ENCODE results near the gene PHACTR3.

Gene PHACTR3

DNA sequence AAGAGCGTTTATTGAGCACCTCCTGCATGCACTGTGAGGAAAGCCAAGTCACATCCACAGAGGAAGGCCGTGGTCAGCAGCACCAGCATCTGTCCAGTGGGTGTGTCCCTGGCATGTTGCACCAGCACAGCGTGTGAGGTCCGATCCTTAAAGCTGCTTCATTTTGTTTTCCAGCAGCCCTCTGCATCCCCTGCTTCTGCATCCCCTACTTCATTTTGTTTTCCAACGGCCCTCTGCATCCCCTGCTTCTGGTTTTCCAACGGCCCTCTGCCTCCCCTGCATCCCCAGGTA is 181.3 kb downstream of the PHACTR3 start:
- peaks cover 37% of the 10 kb centered on the region for H3K27me3 ChIP-seq (ENCODE audit: insufficient read depth, low read length)
- H3K79me2 ChIP-seq (ENCODE audit: control insufficient read depth, insufficient read depth, low read length, unreplicated experiment) = no peaks in the 10 kb centered on the region
- no peak overlapping the region for H2AFZ ChIP-seq (ENCODE audit: low read length, unreplicated experiment)
- no peaks in the 10 kb centered on the region for H3K4me1 ChIP-seq (ENCODE audit: control insufficient read depth, insufficient read depth, low read length, unreplicated experiment)
- H3K4me3 ChIP-seq (ENCODE audit: low read depth, low read length) = no peak overlapping the region
- H3K27ac ChIP-seq (ENCODE audit: low read depth, low read length) = no peak overlapping the region
- H3K36me3 ChIP-seq (ENCODE audit: insufficient read depth, low read length) = no peaks in the 10 kb centered on the region

DNA sequence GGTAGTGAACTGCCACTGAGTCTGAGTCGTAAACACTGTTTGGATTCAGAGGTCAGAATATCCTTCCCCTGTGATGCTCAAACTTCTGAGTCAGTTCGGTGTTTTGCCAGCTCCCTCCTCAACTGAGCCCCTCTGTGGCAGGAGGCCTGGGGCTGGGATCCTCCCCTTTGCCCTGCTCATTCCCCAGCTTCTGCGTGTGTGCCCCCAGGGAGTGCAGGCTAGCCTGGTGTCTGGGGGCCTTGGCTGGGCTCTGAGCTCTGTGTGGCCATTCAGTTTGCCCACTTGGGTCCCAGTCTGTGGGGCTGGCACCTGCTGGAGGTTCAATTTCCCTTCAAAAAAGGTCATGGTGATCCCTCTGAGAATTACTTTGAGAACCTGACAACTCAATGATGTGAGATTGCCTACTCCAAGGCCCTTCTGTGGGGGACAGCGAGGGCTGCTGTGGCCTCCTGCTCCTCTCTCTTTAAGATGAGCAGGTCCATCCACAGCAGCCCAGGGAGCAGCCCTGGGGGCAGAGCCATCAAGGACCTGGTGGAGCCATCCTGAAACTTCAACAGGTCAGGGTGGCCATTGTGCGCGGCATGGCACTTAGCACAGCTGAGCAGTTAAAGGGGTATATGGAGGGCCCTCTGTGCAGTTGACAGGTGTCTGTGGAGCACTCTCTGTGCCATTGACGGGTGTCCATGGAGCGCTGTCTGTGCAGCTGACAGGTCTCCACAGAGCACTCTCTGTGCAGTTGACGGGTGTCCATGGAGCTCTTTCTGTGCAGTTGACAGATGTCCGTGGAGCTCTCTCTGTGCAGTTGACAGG is 181.9 kb downstream of the PHACTR3 start:
- Histone ChIP-seq H3K36me3 (ENCODE audit: insufficient read depth, low read length) (no peaks in the 10 kb centered on the region), H3K27me3 (ENCODE audit: insufficient read depth, low read length) (peaks cover 40% of the 10 kb centered on the region), H3K79me2 (ENCODE audit: control insufficient read depth, insufficient read depth, low read length, unreplicated experiment) (no peaks in the 10 kb centered on the region), H2AFZ (ENCODE audit: low read length, unreplicated experiment) (no peak overlapping the region), H3K4me1 (ENCODE audit: control insufficient read depth, insufficient read depth, low read length, unreplicated experiment) (no peaks in the 10 kb centered on the region), H3K4me3 (ENCODE audit: low read depth, low read length) (no peak overlapping the region), H3K27ac (ENCODE audit: low read depth, low read length) (no peak overlapping the region)

DNA sequence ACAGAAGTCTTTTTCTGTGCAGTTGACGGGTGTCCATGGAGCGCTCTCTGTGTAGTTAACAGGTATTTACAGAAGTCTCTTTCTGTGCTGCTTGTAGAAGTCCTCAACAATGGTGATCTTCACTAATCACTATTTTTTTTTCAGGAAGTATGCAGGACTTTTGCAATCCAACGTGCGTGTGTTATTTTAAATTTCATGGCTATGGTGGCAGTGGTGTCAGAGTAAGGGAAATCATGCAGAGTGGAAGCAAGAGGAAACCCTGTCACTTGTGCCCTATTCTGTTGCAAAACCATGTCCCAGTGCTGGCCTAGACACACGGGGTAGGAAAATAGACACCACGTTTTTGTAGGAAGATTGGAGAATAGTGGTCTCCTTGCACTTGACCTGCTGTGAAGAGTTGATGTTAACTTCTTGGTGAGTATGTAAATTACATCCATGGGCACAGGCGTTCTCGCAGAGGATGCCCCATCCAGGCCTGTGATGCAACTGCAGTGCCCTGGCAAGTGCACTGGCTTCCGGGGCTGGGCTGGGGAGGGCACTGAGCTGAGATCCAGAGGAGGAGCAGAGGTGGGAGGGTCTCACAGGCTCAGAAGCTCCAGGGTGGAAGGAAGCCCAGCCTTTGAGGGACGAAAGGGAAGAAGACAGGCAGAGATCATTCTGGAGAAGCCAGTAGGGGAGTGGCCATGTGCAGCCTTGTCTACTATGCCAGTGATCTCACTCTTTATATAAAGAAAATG is 182.6 kb downstream of the PHACTR3 start:
- Histone ChIP-seq H3K79me2 (ENCODE audit: control insufficient read depth, insufficient read depth, low read length, unreplicated experiment) (no peaks in the 10 kb centered on the region), H3K4me1 (ENCODE audit: control insufficient read depth, insufficient read depth, low read length, unreplicated experiment) (no peaks in the 10 kb centered on the region), H2AFZ (ENCODE audit: low read length, unreplicated experiment) (no peak overlapping the region), H3K27me3 (ENCODE audit: insufficient read depth, low read length) (peaks cover 43% of the 10 kb centered on the region), H3K36me3 (ENCODE audit: insufficient read depth, low read length) (no peaks in the 10 kb centered on the region), H3K4me3 (ENCODE audit: low read depth, low read length) (no peak overlapping the region), H3K27ac (ENCODE audit: low read depth, low read length) (no peak overlapping the region)

DNA sequence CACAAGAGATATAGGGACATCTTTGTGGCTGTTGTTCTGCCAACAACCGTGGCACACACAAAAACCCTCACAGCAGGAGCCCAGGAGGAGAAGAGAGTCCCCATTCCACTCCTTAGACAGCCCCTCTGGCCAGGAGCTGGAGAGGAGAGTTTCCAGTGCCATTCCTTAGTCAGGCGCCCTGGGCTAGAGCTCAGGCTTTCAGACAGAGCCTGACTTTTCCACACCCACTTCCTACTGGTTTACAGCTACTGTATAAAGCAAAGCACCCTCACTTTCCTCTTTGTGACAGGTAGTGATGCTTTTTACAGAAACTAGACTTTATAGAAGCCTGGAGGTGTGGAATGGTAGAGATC is 183.2 kb downstream of the PHACTR3 start:
- no peaks in the 10 kb centered on the region for H3K4me1 ChIP-seq (ENCODE audit: control insufficient read depth, insufficient read depth, low read length, unreplicated experiment)
- no peak overlapping the region for H2AFZ ChIP-seq (ENCODE audit: low read length, unreplicated experiment)
- no peaks in the 10 kb centered on the region for H3K79me2 ChIP-seq (ENCODE audit: control insufficient read depth, insufficient read depth, low read length, unreplicated experiment)
- no peak overlapping the region for H3K27ac ChIP-seq (ENCODE audit: low read depth, low read length)
- H3K36me3 ChIP-seq (ENCODE audit: insufficient read depth, low read length) = no peaks in the 10 kb centered on the region
- peaks cover 45% of the 10 kb centered on the region for H3K27me3 ChIP-seq (ENCODE audit: insufficient read depth, low read length)
- H3K4me3 ChIP-seq (ENCODE audit: low read depth, low read length) = no peak overlapping the region

DNA sequence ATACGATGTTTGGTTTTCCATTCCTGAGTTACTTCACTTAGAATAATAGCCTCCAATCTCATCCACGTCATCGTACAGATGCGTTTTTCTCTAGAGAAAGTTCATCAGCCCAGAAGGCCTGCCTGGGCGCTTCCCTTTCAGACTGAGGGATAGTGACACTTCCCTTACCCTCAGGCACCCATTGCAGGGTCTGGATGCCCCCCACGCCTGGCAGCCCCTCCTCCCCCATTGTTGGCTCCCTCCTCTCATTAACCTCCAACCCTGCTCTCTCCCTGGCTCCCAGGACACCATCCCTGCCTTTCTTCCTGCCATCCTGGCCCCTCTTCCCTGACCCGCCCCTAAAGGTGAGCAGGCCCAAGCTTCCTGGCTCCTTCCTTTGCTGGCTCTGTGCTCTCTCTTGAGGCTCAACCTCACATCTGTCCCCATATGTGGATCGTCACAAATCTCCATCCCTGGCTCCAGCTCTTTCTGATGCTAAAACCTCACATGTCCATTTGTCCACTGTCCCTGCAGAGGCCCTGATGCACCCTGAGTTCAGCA is 183.9 kb downstream of the PHACTR3 start:
- H3K27ac ChIP-seq (ENCODE audit: low read depth, low read length) = no peak overlapping the region
- no peaks in the 10 kb centered on the region for H3K79me2 ChIP-seq (ENCODE audit: control insufficient read depth, insufficient read depth, low read length, unreplicated experiment)
- no peaks in the 10 kb centered on the region for H3K36me3 ChIP-seq (ENCODE audit: insufficient read depth, low read length)
- H3K27me3 ChIP-seq (ENCODE audit: insufficient read depth, low read length) = peaks cover 45% of the 10 kb centered on the region
- H3K4me3 ChIP-seq (ENCODE audit: low read depth, low read length) = no peak overlapping the region
- no peaks in the 10 kb centered on the region for H3K4me1 ChIP-seq (ENCODE audit: control insufficient read depth, insufficient read depth, low read length, unreplicated experiment)
- H2AFZ ChIP-seq (ENCODE audit: low read length, unreplicated experiment) = no peak overlapping the region

DNA sequence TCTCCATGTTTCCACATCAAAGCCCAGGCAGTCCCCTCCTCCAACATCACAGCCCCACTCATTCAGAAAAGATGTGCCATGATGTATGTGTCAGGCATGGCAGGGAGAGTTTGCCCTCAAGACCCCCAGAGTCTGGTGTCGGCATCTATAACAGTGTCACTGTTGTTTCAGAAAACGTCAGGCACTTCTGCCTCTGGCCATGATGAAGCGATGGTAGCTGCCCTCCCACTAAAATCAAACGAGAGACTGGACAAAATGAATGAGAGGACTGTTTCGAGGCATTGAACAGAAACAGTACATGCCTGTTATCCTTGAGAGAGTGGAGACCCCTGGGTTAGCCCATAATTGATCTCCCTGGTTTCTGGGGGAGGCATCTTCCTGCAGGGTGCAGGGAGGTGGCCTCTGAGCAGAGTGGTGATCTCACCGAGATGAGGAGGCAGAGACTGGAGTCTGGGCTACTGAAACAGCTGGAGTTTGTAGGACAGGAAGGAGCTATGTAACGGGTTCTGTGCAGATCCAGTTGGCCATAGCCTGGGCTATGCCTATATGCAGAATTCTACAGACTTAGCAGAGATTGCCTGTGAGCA is 184.6 kb downstream of the PHACTR3 start:
- Histone ChIP-seq H3K27ac (ENCODE audit: low read depth, low read length) (no peak overlapping the region), H3K36me3 (ENCODE audit: insufficient read depth, low read length) (no peaks in the 10 kb centered on the region), H2AFZ (ENCODE audit: low read length, unreplicated experiment) (no peak overlapping the region), H3K4me3 (ENCODE audit: low read depth, low read length) (no peak overlapping the region), H3K4me1 (ENCODE audit: control insufficient read depth, insufficient read depth, low read length, unreplicated experiment) (no peaks in the 10 kb centered on the region), H3K27me3 (ENCODE audit: insufficient read depth, low read length) (peaks cover 45% of the 10 kb centered on the region), H3K79me2 (ENCODE audit: control insufficient read depth, insufficient read depth, low read length, unreplicated experiment) (no peaks in the 10 kb centered on the region)

DNA sequence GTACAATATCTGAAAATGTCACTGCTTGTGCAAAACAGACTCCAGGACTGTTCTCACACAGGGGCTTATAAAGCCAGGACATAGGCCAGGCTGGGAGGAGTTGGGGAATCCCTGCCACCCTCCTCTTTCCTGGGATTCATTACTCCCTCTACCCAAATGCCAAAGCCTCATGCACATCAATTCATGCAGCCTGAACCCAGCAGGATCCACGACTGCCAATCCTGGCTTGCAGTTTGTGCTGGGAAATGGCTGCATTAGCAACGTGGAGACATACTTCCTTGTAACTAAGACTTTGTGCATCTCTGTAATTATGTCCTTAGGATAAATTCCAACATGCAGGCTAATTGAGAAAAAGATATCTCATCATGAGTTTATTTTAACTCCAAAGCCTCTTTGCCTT is 185.3 kb downstream of the PHACTR3 start:
- H3K4me1 ChIP-seq (ENCODE audit: control insufficient read depth, insufficient read depth, low read length, unreplicated experiment) = no peaks in the 10 kb centered on the region
- H2AFZ ChIP-seq (ENCODE audit: low read length, unreplicated experiment) = no peak overlapping the region
- H3K27me3 ChIP-seq (ENCODE audit: insufficient read depth, low read length) = peaks cover 45% of the 10 kb centered on the region
- no peak overlapping the region for H3K27ac ChIP-seq (ENCODE audit: low read depth, low read length)
- H3K79me2 ChIP-seq (ENCODE audit: control insufficient read depth, insufficient read depth, low read length, unreplicated experiment) = no peaks in the 10 kb centered on the region
- H3K4me3 ChIP-seq (ENCODE audit: low read depth, low read length) = no peak overlapping the region
- no peaks in the 10 kb centered on the region for H3K36me3 ChIP-seq (ENCODE audit: insufficient read depth, low read length)

DNA sequence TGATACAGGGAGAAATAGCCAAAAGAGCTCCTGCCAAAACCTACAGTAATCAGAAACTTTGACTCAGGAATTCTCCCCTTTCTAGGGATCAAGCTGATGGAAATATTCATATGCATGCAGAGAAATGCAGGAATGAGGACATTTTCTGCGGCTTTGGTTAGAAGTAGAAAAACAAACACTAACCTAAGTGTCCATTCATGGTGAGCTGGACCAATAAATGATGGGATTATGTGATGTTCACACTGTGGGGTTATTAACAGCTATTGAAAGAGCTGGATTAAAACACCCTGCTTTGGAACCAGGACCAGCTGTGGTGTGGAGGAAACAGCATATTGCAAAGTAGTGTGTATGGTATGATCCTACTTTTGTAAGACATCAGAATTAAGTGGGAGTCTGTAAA is 186.0 kb downstream of the PHACTR3 start:
- Histone ChIP-seq H3K27ac (ENCODE audit: low read depth, low read length) (no peak overlapping the region), H3K4me1 (ENCODE audit: control insufficient read depth, insufficient read depth, low read length, unreplicated experiment) (no peaks in the 10 kb centered on the region)

DNA sequence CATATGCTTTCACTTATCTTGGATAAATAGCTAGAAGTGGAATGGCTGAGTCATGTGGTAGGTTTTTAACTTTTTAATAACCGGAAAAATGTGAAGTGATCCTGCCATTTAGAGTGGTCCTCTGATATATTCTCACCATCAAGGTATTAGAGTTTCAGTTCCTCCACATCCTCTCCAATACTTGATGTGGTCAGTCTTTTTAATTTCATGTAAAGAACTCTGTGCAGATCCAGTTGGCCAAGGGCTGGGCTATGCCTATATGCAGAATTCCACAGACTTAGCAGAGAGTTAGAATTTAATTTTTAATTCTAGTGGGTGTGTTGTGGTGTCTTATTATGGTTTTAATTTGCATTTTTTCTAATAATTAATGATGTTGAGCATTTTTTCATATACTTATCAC is 188.0 kb downstream of the PHACTR3 start:
- Histone ChIP-seq H3K79me2 (ENCODE audit: control insufficient read depth, insufficient read depth, low read length, unreplicated experiment) (no peaks in the 10 kb centered on the region), H3K4me1 (ENCODE audit: control insufficient read depth, insufficient read depth, low read length, unreplicated experiment) (no peaks in the 10 kb centered on the region), H3K36me3 (ENCODE audit: insufficient read depth, low read length) (no peaks in the 10 kb centered on the region), H3K27ac (ENCODE audit: low read depth, low read length) (no peak overlapping the region), H3K27me3 (ENCODE audit: insufficient read depth, low read length) (peaks cover 38% of the 10 kb centered on the region), H3K4me3 (ENCODE audit: low read depth, low read length) (no peak overlapping the region), H2AFZ (ENCODE audit: low read length, unreplicated experiment) (no peak overlapping the region)

More for the DNA sequence above, 186.0 kb downstream of the PHACTR3 start:
- Histone ChIP-seq H3K79me2 (ENCODE audit: control insufficient read depth, insufficient read depth, low read length, unreplicated experiment) (no peaks in the 10 kb centered on the region), H3K4me3 (ENCODE audit: low read depth, low read length) (no peak overlapping the region), H3K36me3 (ENCODE audit: insufficient read depth, low read length) (no peaks in the 10 kb centered on the region), H3K27me3 (ENCODE audit: insufficient read depth, low read length) (peaks cover 45% of the 10 kb centered on the region), H2AFZ (ENCODE audit: low read length, unreplicated experiment) (no peak overlapping the region)

DNA sequence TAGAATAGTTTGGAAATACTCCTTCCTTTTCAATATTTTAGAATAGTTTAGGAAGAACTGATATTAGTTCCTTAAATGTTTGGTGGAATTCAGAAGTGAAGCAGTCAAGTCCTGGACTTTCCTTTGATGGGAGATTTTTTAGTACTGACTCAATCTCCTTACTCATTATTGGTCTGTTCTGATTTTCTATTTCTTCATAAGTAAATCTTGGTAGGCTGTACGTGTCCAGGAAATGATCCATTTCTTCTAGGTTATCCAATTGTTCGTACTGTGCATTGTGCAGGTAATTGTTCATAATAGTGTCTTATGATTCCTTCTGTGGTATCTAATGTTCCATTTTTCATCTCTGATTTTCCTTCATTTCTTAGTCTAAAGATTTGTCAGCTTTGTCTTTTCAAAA is 190.2 kb downstream of the PHACTR3 start:
- no peak overlapping the region for H3K27ac ChIP-seq (ENCODE audit: low read depth, low read length)
- peaks cover 18% of the 10 kb centered on the region for H3K27me3 ChIP-seq (ENCODE audit: insufficient read depth, low read length)
- no peak overlapping the region for H3K4me3 ChIP-seq (ENCODE audit: low read depth, low read length)
- no peaks in the 10 kb centered on the region for H3K4me1 ChIP-seq (ENCODE audit: control insufficient read depth, insufficient read depth, low read length, unreplicated experiment)
- H3K79me2 ChIP-seq (ENCODE audit: control insufficient read depth, insufficient read depth, low read length, unreplicated experiment) = no peaks in the 10 kb centered on the region
- H3K36me3 ChIP-seq (ENCODE audit: insufficient read depth, low read length) = no peaks in the 10 kb centered on the region
- H2AFZ ChIP-seq (ENCODE audit: low read length, unreplicated experiment) = no peak overlapping the region
